Measurements from ENCODE around the gene CPNE4. TPM values are rescaled to one million over a fixed set of nuclear protein-coding genes. Genes with fewer than 3 reads are reported as not detected.

Gene CPNE4
- total RNA-seq, 1 experiment from 2014 or later: 31.1 TPM

DNA sequence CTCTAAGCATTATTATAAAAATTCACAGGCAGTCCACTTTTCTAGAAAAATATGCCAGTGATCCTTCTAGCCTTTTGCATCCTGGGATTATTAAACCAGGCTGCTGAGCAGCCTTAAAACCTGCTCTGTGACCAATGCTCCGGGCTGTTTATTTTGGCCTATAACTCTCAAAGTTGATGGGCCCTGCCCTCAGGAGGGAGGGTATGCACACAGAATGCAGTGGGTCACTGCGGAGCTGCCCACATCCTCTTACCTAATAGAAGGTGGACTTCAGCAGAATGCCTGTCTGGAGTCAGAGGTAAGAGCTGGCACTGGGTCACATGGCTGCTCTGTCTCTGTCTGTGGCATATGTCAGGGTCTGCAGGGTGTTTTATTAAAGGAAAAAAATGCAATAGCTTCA, 26.0 kb downstream of the CPNE4 start:
- no peak for TF ChIP-seq CTCF (IDR thresholded peaks at IDR 0.05; ENCODE audit: unreplicated experiment)
- CTCF ChIA-PET: interaction anchor here (0.9 to 1.8 kb wide), 6 partner anchors 12 to 214 kb away, joined by 3 to 10 read pairs (median 6); partner anchors contain the start of gene CPNE4
- no peaks in the 10 kb centered on the region for H3K9me3 Mint-ChIP-seq (ENCODE audit: low read depth, unreplicated experiment)
- no peaks in the 10 kb centered on the region for H3K36me3 Mint-ChIP-seq (ENCODE audit: insufficient read depth, unreplicated experiment)
- DNase-seq: peak; percentile 23
- no peaks in the 10 kb centered on the region for H3K27me3 Mint-ChIP-seq (ENCODE audit: unreplicated experiment)
- H3K4me3 Mint-ChIP-seq (ENCODE audit: low read depth, unreplicated experiment): no peak overlapping the region
- H3K4me1 Mint-ChIP-seq (ENCODE audit: low read depth, unreplicated experiment): peaks cover 33% of the 10 kb centered on the region
- BruUV-seq (replicated peaks): no TSS peak
- intact Hi-C loops (cut with micrococcal nuclease; ENCODE audit: unreplicated experiment): loop anchor here (5.0 kb wide), 2 partner anchors 117 to 212 kb away; no protein-coding TSS in a partner anchor
- no peak overlapping the region for H3K27ac Mint-ChIP-seq (ENCODE audit: unreplicated experiment)

GRCh38 chr3:132007617-132008016, 27.2 kb downstream of the CPNE4 start:
- no peak for TF ChIP-seq CTCF (IDR thresholded peaks at IDR 0.05; ENCODE audit: unreplicated experiment)
- Mint-ChIP-seq H3K27me3 (ENCODE audit: unreplicated experiment) (no peaks in the 10 kb centered on the region), H3K36me3 (ENCODE audit: insufficient read depth, unreplicated experiment) (no peaks in the 10 kb centered on the region), H3K9me3 (ENCODE audit: low read depth, unreplicated experiment) (no peaks in the 10 kb centered on the region), H3K27ac (ENCODE audit: unreplicated experiment) (no peak overlapping the region), H3K4me3 (ENCODE audit: low read depth, unreplicated experiment) (no peak overlapping the region), H3K4me1 (ENCODE audit: low read depth, unreplicated experiment) (peaks cover 33% of the 10 kb centered on the region)
- intact Hi-C loops (cut with micrococcal nuclease; ENCODE audit: unreplicated experiment): loop anchor here (5.0 kb wide), 2 partner anchors 115 to 210 kb away; no protein-coding TSS in a partner anchor
- CTCF ChIA-PET: interaction anchor here (1.1 to 1.7 kb wide), 4 partner anchors 10 to 203 kb away, joined by 3 to 5 read pairs (median 3); no protein-coding TSS in a partner anchor
- BruUV-seq (replicated peaks): no TSS peak
- DNase-seq: no peak

GRCh38 chr3:132006605-132007204, 28.1 kb downstream of the CPNE4 start:
- H3K36me3 Mint-ChIP-seq (ENCODE audit: insufficient read depth, unreplicated experiment): no peaks in the 10 kb centered on the region
- TF ChIP-seq CTCF (IDR thresholded peaks at IDR 0.05; ENCODE audit: unreplicated experiment): peak; percentile 86
- H3K4me3 Mint-ChIP-seq (ENCODE audit: low read depth, unreplicated experiment): no peak overlapping the region
- H3K27ac Mint-ChIP-seq (ENCODE audit: unreplicated experiment): no peak overlapping the region
- BruUV-seq (replicated peaks): no TSS peak
- CTCF ChIA-PET: interaction anchor here (0.5 to 1.6 kb wide), 6 partner anchors 11 to 618 kb away, joined by 3 to 8 read pairs (median 3); no protein-coding TSS in a partner anchor
- H3K9me3 Mint-ChIP-seq (ENCODE audit: low read depth, unreplicated experiment): no peaks in the 10 kb centered on the region
- H3K4me1 Mint-ChIP-seq (ENCODE audit: low read depth, unreplicated experiment): peaks cover 33% of the 10 kb centered on the region
- intact Hi-C loops (cut with micrococcal nuclease; ENCODE audit: unreplicated experiment): loop anchor here (1.0 to 5.0 kb wide), 4 partner anchors 23 to 209 kb away; no protein-coding TSS in a partner anchor
- peak; percentile 78 for DNase-seq
- no peaks in the 10 kb centered on the region for H3K27me3 Mint-ChIP-seq (ENCODE audit: unreplicated experiment)

DNA sequence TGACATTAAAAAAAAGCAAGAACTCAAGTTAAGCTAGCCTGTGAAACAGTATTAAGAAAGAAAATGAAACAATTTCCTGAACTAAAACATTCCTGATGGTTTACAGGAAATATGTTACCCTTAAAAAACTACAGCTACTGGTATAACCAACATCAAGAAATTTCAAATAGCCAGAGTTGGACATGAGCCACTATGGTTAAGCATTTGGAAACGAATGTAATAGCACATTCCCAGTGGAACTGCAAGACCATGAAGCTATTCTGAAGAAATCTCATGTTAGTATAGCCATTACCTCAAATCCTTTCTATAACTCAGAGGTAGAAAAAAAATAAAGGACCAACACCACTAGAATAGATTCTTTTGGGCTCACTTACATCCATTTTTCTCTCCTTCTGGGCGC, 30.2 kb downstream of the CPNE4 start:
- intact Hi-C loops (cut with micrococcal nuclease; ENCODE audit: unreplicated experiment): no loop called here
- CTCF ChIA-PET: interaction anchor here (1.4 kb wide), 1 partner anchor 25 kb away, joined by 3 read pairs; no protein-coding TSS in a partner anchor

More for the DNA sequence above, 30.2 kb downstream of the CPNE4 start:
- BruUV-seq (replicated peaks): no TSS peak
- H3K9me3 Mint-ChIP-seq (ENCODE audit: low read depth, unreplicated experiment): no peaks in the 10 kb centered on the region
- H3K27me3 Mint-ChIP-seq (ENCODE audit: unreplicated experiment): no peaks in the 10 kb centered on the region
- H3K36me3 Mint-ChIP-seq (ENCODE audit: insufficient read depth, unreplicated experiment): no peaks in the 10 kb centered on the region
- no peak overlapping the region for H3K4me3 Mint-ChIP-seq (ENCODE audit: low read depth, unreplicated experiment)
- DNase-seq: no peak
- TF ChIP-seq CTCF (IDR thresholded peaks at IDR 0.05; ENCODE audit: unreplicated experiment): no peak
- no peak overlapping the region for H3K27ac Mint-ChIP-seq (ENCODE audit: unreplicated experiment)
- peaks cover 29% of the 10 kb centered on the region for H3K4me1 Mint-ChIP-seq (ENCODE audit: low read depth, unreplicated experiment)
